ENCODE results near the gene TLCD4.

The TLCD4 gene

GRCh38 chr1:95111014-95111413 is 6.1 kb upstream of the TLCD4 start:
- H3K4me1 ChIP-seq (ENCODE audit: control insufficient read depth in 1 of 2, insufficient read depth in 2 of 2, low read length in 2 of 2), result no peaks in the 10 kb centered on the region
- H3K79me2 ChIP-seq (ENCODE audit: control insufficient read depth, insufficient read depth, low read length, poor library complexity), result no peaks in the 10 kb centered on the region
- H2BK12ac ChIP-seq (ENCODE audit: low read length), result no peak overlapping the region
- no peak overlapping the region for H2AFZ ChIP-seq (ENCODE audit: insufficient read depth, low read length, poor library complexity)
- H3K36me3 ChIP-seq (ENCODE audit: control insufficient read depth in 1 of 2, insufficient read depth in 2 of 2, low read length in 2 of 2), result no peaks in the 10 kb centered on the region
- H3K23ac ChIP-seq (ENCODE audit: low read length), result no peak overlapping the region
- no peak overlapping the region for H3K4me3 ChIP-seq (ENCODE audit: low read depth, low read length)
- no peak overlapping the region for H3K9ac ChIP-seq (ENCODE audit: low read length)
- no peak overlapping the region for H3K18ac ChIP-seq (ENCODE audit: low read length)
- no peak overlapping the region for H3K14ac ChIP-seq (ENCODE audit: low read length)
- H4K8ac ChIP-seq (ENCODE audit: low read depth, low read length), result no peak overlapping the region
- no peaks in the 10 kb centered on the region for H3K27me3 ChIP-seq (ENCODE audit: insufficient read depth, low read length)
- H3K9me3 ChIP-seq (ENCODE audit: insufficient read depth, low read depth, low read length), result no peaks in the 10 kb centered on the region
- no peak overlapping the region for H3K27ac ChIP-seq (ENCODE audit: low read depth, low read length)
- H4K91ac ChIP-seq (ENCODE audit: low read depth, low read length), result no peak overlapping the region
- WGBS (ENCODE audit: extremely low coverage, insufficient coverage, insufficient read length), result no CpG with 5 or more reads among the region's 1 CpG
- H3K79me1 ChIP-seq (ENCODE audit: low read length), result no peaks in the 10 kb centered on the region
- H3K4ac ChIP-seq (ENCODE audit: low read depth, low read length), result no peak overlapping the region
- peak in 1 of 2 donors; percentile 18 for DNase-seq
- no peak overlapping the region for H3K4me2 ChIP-seq (ENCODE audit: low read length)
- H2BK120ac ChIP-seq (ENCODE audit: insufficient read depth, low read length, poor library complexity), result no peak overlapping the region
- no peak overlapping the region for H2AK5ac ChIP-seq (ENCODE audit: low read length)
- H4K12ac ChIP-seq (ENCODE audit: low read depth, low read length), result no peak overlapping the region
- H2BK5ac ChIP-seq (ENCODE audit: low read depth, low read length, poor library complexity), result no peak overlapping the region

- Histone ChIP-seq H2BK120ac (ENCODE audit: insufficient read depth, low read length, poor library complexity) (no peak overlapping the region), H3K18ac (ENCODE audit: low read length) (no peak overlapping the region), H3K79me1 (ENCODE audit: low read length) (peaks cover 10% of the 10 kb centered on the region), H4K91ac (ENCODE audit: low read depth, low read length) (no peak overlapping the region), H4K12ac (ENCODE audit: low read depth, low read length) (no peak overlapping the region), H2BK5ac (ENCODE audit: low read depth, low read length, poor library complexity) (no peak overlapping the region), H3K9me3 (ENCODE audit: insufficient read depth, low read depth, low read length) (no peaks in the 10 kb centered on the region), H3K36me3 (ENCODE audit: control insufficient read depth in 1 of 2, insufficient read depth in 2 of 2, low read length in 2 of 2) (no peaks in the 10 kb centered on the region), H2BK12ac (ENCODE audit: low read length) (no peak overlapping the region), H3K27ac (ENCODE audit: low read depth, low read length) (no peak overlapping the region), H3K4me1 (ENCODE audit: control insufficient read depth in 1 of 2, insufficient read depth in 2 of 2, low read length in 2 of 2) (no peaks in the 10 kb centered on the region), H3K27me3 (ENCODE audit: insufficient read depth, low read length) (no peaks in the 10 kb centered on the region), H3K79me2 (ENCODE audit: control insufficient read depth, insufficient read depth, low read length, poor library complexity) (peaks cover 6% of the 10 kb centered on the region), H3K4me2 (ENCODE audit: low read length) (no peak overlapping the region), H3K14ac (ENCODE audit: low read length) (no peak overlapping the region), H2AFZ (ENCODE audit: insufficient read depth, low read length, poor library complexity) (no peak overlapping the region), H3K23ac (ENCODE audit: low read length) (no peak overlapping the region), H2AK5ac (ENCODE audit: low read length) (no peak overlapping the region), H3K4me3 (ENCODE audit: low read depth, low read length) (no peak overlapping the region), H3K9ac (ENCODE audit: low read length) (no peak overlapping the region), H4K8ac (ENCODE audit: low read depth, low read length) (no peak overlapping the region), H3K4ac (ENCODE audit: low read depth, low read length) (no peak overlapping the region)
- WGBS (ENCODE audit: extremely low coverage, insufficient coverage, insufficient read length), result no CpG with 5 or more reads among the region's 1 CpG
- DNase-seq, result no peak
These were observed 3.5 kb upstream of the TLCD4 start for GRCh38 chr1:95113684-95114083.

GRCh38 chr1:95115708-95116137 is 1.4 kb upstream of the TLCD4 start:
- H3K23ac ChIP-seq (ENCODE audit: low read length), result no peak overlapping the region
- H4K8ac ChIP-seq (ENCODE audit: low read depth, low read length), result no peak overlapping the region
- no CpG with 5 or more reads among the region's 3 CpGs for WGBS (ENCODE audit: extremely low coverage, insufficient coverage, insufficient read length)
- H3K18ac ChIP-seq (ENCODE audit: low read length), result no peak overlapping the region
- peaks cover 6% of the 10 kb centered on the region for H3K79me2 ChIP-seq (ENCODE audit: control insufficient read depth, insufficient read depth, low read length, poor library complexity)
- H2BK120ac ChIP-seq (ENCODE audit: insufficient read depth, low read length, poor library complexity), result no peak overlapping the region
- no peak overlapping the region for H3K9ac ChIP-seq (ENCODE audit: low read length)
- H2BK12ac ChIP-seq (ENCODE audit: low read length), result no peak overlapping the region
- peak; percentile 41 to 78 for DNase-seq
- no peak overlapping the region for H4K12ac ChIP-seq (ENCODE audit: low read depth, low read length)
- H4K91ac ChIP-seq (ENCODE audit: low read depth, low read length), result no peak overlapping the region
- no peak overlapping the region for H3K4ac ChIP-seq (ENCODE audit: low read depth, low read length)
- peaks cover 0 to 3% of the 10 kb centered on the region in 2 experiments for H3K4me1 ChIP-seq (ENCODE audit: control insufficient read depth in 1 of 2, insufficient read depth in 2 of 2, low read length in 2 of 2)
- no peak overlapping the region for H3K4me2 ChIP-seq (ENCODE audit: low read length)
- H3K79me1 ChIP-seq (ENCODE audit: low read length), result peaks cover 12% of the 10 kb centered on the region
- no peaks in the 10 kb centered on the region for H3K9me3 ChIP-seq (ENCODE audit: insufficient read depth, low read depth, low read length)
- no peak overlapping the region for H2BK5ac ChIP-seq (ENCODE audit: low read depth, low read length, poor library complexity)
- H3K4me3 ChIP-seq (ENCODE audit: low read depth, low read length), result no peak overlapping the region
- no peak overlapping the region for H3K14ac ChIP-seq (ENCODE audit: low read length)
- no peak overlapping the region for H2AFZ ChIP-seq (ENCODE audit: insufficient read depth, low read length, poor library complexity)
- no peak overlapping the region for H2AK5ac ChIP-seq (ENCODE audit: low read length)
- no peak overlapping the region for H3K27ac ChIP-seq (ENCODE audit: low read depth, low read length)
- H3K36me3 ChIP-seq (ENCODE audit: control insufficient read depth in 1 of 2, insufficient read depth in 2 of 2, low read length in 2 of 2), result no peaks in the 10 kb centered on the region
- no peaks in the 10 kb centered on the region for H3K27me3 ChIP-seq (ENCODE audit: insufficient read depth, low read length)

- Histone ChIP-seq H2BK5ac (ENCODE audit: low read depth, low read length, poor library complexity) (no peak overlapping the region), H3K23ac (ENCODE audit: low read length) (no peak overlapping the region), H2BK120ac (ENCODE audit: insufficient read depth, low read length, poor library complexity) (peak overlapping the region; percentile 93), H3K79me1 (ENCODE audit: low read length) (peaks cover 12% of the 10 kb centered on the region), H4K8ac (ENCODE audit: low read depth, low read length) (peak overlapping the region; percentile 37), H3K27ac (ENCODE audit: low read depth, low read length) (no peak overlapping the region), H3K9ac (ENCODE audit: low read length) (peak overlapping the region; percentile 70), H2BK12ac (ENCODE audit: low read length) (peak overlapping the region; percentile 59), H3K4me2 (ENCODE audit: low read length) (peak overlapping the region; percentile 93), H4K12ac (ENCODE audit: low read depth, low read length) (no peak overlapping the region), H3K27me3 (ENCODE audit: insufficient read depth, low read length) (no peaks in the 10 kb centered on the region), H3K4ac (ENCODE audit: low read depth, low read length) (no peak overlapping the region), H3K36me3 (ENCODE audit: control insufficient read depth in 1 of 2, insufficient read depth in 2 of 2, low read length in 2 of 2) (no peaks in the 10 kb centered on the region), H2AK5ac (ENCODE audit: low read length) (no peak overlapping the region), H4K91ac (ENCODE audit: low read depth, low read length) (peak overlapping the region; percentile 74), H3K4me1 (ENCODE audit: control insufficient read depth in 1 of 2, insufficient read depth in 2 of 2, low read length in 2 of 2) (peaks cover 0 to 3% of the 10 kb centered on the region in 2 experiments), H3K14ac (ENCODE audit: low read length) (peak overlapping the region; percentile 80), H2AFZ (ENCODE audit: insufficient read depth, low read length, poor library complexity) (peak overlapping the region; percentile 96), H3K9me3 (ENCODE audit: insufficient read depth, low read depth, low read length) (no peaks in the 10 kb centered on the region), H3K4me3 (ENCODE audit: low read depth, low read length) (peak overlapping the region; percentile 78), H3K79me2 (ENCODE audit: control insufficient read depth, insufficient read depth, low read length, poor library complexity) (peaks cover 6% of the 10 kb centered on the region), H3K18ac (ENCODE audit: low read length) (no peak overlapping the region)
- DNase-seq, result peak; percentile 6 to 24
- WGBS (ENCODE audit: extremely low coverage, insufficient coverage, insufficient read length), result no CpG with 5 or more reads among the region's 17 CpGs
These were observed 462 bp upstream of the TLCD4 start for GRCh38 chr1:95116580-95117206.

All from trophoblast cell (in vitro differentiated cells and primary cell).